ENCODE data around the gene ZNF618.

Gene ZNF618

GRCh38 chr9:113876151-113876992 is at the start of gene ZNF618:
TSS of gene ZNF618 (plus strand) at chr9:113876309. CDS start at chr9:113876381, 72 bp downstream.
- DNase-seq (ENCODE audit: low spot score) = peak; percentile 26

- DNase-seq (ENCODE audit: low spot score) = no peak
These were observed 47.9 kb upstream of the ZNF618 start for GRCh38 chr9:113828221-113828620.

- DNase-seq (ENCODE audit: low spot score) = no peak
These were observed 38.8 kb upstream of the ZNF618 start for GRCh38 chr9:113837334-113837733.

DNA sequence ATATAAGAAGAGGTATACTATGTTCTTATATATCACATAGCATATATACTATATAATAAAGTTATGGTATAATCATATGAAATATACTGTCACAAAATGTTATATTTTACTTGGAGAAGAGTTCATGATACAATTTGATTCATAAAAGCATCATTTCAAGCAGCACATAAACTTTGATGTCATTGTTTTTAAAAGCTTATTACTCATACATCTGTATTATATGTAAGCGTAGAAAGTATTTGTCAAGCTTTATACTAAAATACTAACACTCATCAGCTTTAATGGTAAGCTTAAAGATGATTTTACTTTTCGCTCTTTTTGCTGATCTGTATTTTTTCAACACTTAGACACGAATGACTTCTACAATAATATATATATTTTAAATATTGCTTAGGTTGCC is 34.0 kb upstream of the ZNF618 start:
- no peak for DNase-seq (ENCODE audit: low spot score)

- DNase-seq (ENCODE audit: low spot score) = no peak
These were observed 31.6 kb upstream of the ZNF618 start for GRCh38 chr9:113844466-113844865.

DNA sequence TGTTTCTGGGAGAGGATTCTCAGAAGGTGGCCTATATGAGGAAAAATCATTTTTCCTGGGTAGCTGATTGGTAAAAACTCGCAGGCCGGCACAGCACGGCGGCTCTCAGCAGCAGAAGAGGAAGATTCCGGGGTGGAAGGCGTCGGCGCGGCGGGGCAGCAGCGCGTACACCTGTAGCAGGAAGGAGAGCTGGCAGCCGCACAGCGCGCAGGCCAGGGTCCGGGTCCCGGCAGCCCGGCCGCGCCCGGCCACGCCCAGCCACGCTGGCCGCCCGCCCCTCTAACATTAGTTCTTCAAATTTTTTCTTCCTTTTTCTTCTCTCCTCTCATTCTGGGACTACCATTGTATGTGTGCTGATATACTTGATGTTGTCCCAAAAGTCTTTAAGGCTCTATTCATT is 24.8 kb upstream of the ZNF618 start:
- no peak for DNase-seq (ENCODE audit: low spot score)

DNA sequence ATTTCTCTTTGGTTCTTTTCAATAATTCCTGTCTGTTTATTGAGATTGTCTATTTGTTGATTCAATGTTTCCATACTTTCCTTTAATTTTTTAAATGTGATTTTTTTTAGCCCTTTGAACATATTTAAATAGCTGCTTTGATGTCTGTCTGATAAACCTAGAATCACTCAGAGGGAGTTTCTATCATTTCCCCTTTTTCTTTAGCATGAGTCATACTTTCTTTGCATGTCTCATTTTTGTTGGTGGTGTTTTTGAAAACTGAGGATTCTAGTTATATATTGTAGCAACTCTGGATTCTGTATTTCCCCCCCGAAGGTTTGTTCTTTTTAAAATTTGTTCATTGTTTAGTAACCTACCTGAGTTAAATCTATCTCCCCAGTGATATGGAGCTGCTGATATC is 24.2 kb upstream of the ZNF618 start:
- no peak for DNase-seq (ENCODE audit: low spot score)

GRCh38 chr9:113853333-113853732 is 22.8 kb upstream of the ZNF618 start:
- peak; percentile 32 for DNase-seq (ENCODE audit: low spot score)

DNA sequence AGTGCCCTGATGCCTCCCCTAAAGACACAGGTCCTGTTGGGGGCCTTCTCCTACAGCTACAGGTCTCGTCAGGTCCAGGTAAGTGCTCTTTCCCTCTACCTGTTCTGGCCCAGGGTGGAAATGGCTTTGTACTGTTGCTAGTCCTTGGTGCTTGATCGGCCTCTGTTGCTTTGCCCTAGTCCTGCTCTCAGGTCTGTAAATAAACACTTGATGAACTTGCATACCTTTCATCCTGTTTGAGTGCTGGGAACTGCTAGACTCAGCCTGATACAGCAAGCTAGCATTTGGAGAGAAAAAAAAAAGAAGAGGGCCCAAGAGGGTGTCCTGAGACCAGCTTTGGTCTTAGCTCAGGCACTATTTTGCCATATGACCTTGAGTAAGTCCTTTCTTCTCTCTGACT is 21.8 kb upstream of the ZNF618 start:
- DNase-seq (ENCODE audit: low spot score) = no peak

GRCh38 chr9:113857875-113858274 is 18.2 kb upstream of the ZNF618 start:
- DNase-seq (ENCODE audit: low spot score) = no peak

DNA sequence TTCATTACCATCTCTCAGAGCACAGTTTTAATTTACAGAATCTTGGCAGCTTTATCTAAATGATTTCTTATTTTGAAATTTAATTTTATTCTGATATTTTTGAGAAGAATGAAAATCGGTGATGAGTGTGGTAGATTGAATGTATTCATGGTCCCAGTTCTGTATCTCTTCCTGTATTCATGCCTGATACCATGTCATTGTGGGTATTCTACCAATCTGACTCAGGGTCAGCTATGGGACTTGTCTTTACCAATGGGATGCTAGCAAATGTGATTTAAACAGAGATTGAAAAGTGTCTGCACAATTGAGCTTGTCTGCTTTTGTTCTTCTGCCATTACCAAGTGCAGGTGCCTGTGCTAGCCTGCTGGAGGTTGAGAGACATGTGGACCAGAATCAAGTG is 17.8 kb upstream of the ZNF618 start:
- DNase-seq (ENCODE audit: low spot score) = no peak

GRCh38 chr9:113863345-113863744 is 12.8 kb upstream of the ZNF618 start:
- no peak for DNase-seq (ENCODE audit: low spot score)

GRCh38 chr9:113868501-113868900 is 7.6 kb upstream of the ZNF618 start:
- DNase-seq (ENCODE audit: low spot score) = no peak

- no peak for DNase-seq (ENCODE audit: low spot score)
These were observed 3.5 kb upstream of the ZNF618 start for GRCh38 chr9:113872485-113873143.

GRCh38 chr9:113873446-113873845 is 2.7 kb upstream of the ZNF618 start:
- DNase-seq (ENCODE audit: low spot score) = no peak

GRCh38 chr9:113873926-113874325 is 2.2 kb upstream of the ZNF618 start:
- DNase-seq (ENCODE audit: low spot score) = no peak

DNA sequence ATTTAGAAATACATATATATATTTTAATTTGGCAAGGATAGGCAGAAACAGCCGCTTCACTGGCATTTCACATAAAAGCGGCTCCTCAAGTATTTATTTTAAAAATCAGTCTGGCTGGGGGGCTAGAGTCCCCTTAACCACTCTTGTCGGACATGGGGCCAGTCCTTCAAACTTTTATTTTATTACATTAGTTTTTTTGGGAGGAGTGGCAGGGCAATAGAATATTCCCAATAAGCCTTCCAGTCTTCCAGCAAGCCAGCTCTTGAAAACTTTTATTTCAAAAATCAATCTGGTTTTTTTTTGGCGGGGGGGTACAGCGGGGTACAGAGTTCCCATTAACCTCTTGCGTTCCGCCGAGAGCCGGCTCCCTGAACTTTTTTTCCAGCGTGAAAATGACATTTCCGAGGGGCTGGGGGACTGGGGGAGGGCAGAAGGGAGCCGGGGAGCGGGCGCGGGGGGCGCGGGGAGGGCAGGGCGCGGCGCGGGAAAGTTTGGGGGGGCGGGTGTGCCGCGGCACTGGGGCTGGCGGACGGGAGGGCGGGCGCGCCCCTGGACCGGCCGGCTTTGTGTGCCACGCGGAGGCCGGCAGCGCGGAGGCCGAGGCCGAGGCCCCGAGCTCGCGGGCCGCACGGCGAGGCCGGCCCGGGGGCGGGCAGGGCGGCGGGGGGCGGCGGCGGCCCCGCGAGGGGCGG is 504 bp upstream of the ZNF618 start:
- peak; percentile 12 for DNase-seq (ENCODE audit: low spot score)

DNA sequence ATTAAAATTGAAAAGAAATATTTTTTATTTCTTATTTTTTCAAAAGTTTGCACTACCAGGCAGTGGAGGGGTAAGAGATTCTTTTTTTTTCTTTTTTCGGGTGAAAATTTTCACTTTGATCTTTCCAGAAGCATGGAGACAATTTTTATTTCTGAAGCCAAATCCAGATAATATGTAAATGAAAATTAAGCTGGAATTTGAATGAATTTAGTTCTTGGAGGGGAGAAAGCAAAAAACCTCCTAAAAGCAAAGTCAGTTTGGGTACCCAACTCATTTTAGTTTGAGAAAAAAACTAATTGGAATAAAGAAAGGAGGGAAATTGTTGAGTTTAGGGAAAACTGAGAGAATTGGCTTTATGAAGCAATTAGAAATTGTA is 872 bp downstream of the ZNF618 start:
- no peak for DNase-seq (ENCODE audit: low spot score)

- no peak for DNase-seq (ENCODE audit: low spot score)
These were observed 3.2 kb downstream of the ZNF618 start for GRCh38 chr9:113879318-113879717.

GRCh38 chr9:113879911-113880310 is 3.8 kb downstream of the ZNF618 start:
- no peak for DNase-seq (ENCODE audit: low spot score)

GRCh38 chr9:113882181-113882580 is 6.1 kb downstream of the ZNF618 start:
- no peak for DNase-seq (ENCODE audit: low spot score)

GRCh38 chr9:113882636-113883164 is 6.6 kb downstream of the ZNF618 start:
- no peak for DNase-seq (ENCODE audit: low spot score)

All from SW480 (cell line).